HCEC 1CT (cell line): ENCODE measurements around the gene TSR1.
A peak's percentile ranks its signal among the peaks of the same experiment; 100 is the strongest.

Experiments
- DNase-seq: peaks from one replicate; pipeline ENCODE4 v3.0.0-alpha.2; 2017

The TSR1 gene

GRCh38 chr17:2368359-2368758 lies 32.1 kb upstream of the TSR1 start:
- no peak for DNase-seq

- DNase-seq, result no peak
Observed at GRCh38 chr17:2366747-2367494, 30.7 kb upstream of the TSR1 start.

- DNase-seq, result no peak
Observed at GRCh38 chr17:2365132-2365531, 28.9 kb upstream of the TSR1 start.

GRCh38 chr17:2364763-2365116 lies 28.5 kb upstream of the TSR1 start:
- no peak for DNase-seq

- no peak for DNase-seq
Observed at GRCh38 chr17:2363851-2364762, 27.9 kb upstream of the TSR1 start.

- no peak for DNase-seq
Observed at GRCh38 chr17:2363318-2363717, 27.1 kb upstream of the TSR1 start.

GRCh38 chr17:2362881-2363280 lies 26.6 kb upstream of the TSR1 start:
- DNase-seq, result no peak

- DNase-seq, result no peak
Observed at GRCh38 chr17:2362416-2362815, 26.2 kb upstream of the TSR1 start.

- no peak for DNase-seq
Observed at GRCh38 chr17:2362016-2362415, 25.8 kb upstream of the TSR1 start.

- DNase-seq, result no peak
Observed at GRCh38 chr17:2361010-2361760, 24.9 kb upstream of the TSR1 start.

GRCh38 chr17:2357931-2358434 lies 21.7 kb upstream of the TSR1 start:
- no peak for DNase-seq

- DNase-seq, result no peak
Observed at GRCh38 chr17:2357237-2357636, 21.0 kb upstream of the TSR1 start.

GRCh38 chr17:2354311-2354710 lies 18.1 kb upstream of the TSR1 start:
- DNase-seq, result no peak

- DNase-seq, result no peak
Observed at GRCh38 chr17:2351269-2351668, 15.0 kb upstream of the TSR1 start.

- peak; percentile 87 for DNase-seq
Observed at GRCh38 chr17:2347805-2348685, 11.8 kb upstream of the TSR1 start.

GRCh38 chr17:2346475-2346874 lies 10.2 kb upstream of the TSR1 start:
- DNase-seq, result no peak

- DNase-seq, result no peak
Observed at GRCh38 chr17:2344528-2344927, 8.3 kb upstream of the TSR1 start.

- DNase-seq, result no peak
Observed at GRCh38 chr17:2343421-2343820, 7.2 kb upstream of the TSR1 start.

GRCh38 chr17:2338315-2338657 lies 2.0 kb upstream of the TSR1 start:
- no peak for DNase-seq

GRCh38 chr17:2337544-2338314 lies 1.5 kb upstream of the TSR1 start:
- peak; percentile 41 for DNase-seq

GRCh38 chr17:2336852-2337543 lies 741 bp upstream of the TSR1 start, which contains the start of gene SGSM2:
Gene SGSM2, plus strand, starts transcription at chr17:2337501. Its CDS starts 188 bp downstream, at chr17:2337689.
- peak; percentile 21 for DNase-seq
